NK-92 (cell line): ENCODE data around the gene FAM117A.
"Not testable (repeated sequence)": the region's sequence is repeated elsewhere in the genome, so short reads cannot be mapped to it uniquely, and the experiment has no call there.

Experiments used
- DNase-seq: peaks from one replicate; lab custom pipeline; 2025; ENCODE audit not compliant: unreplicated experiment; lab: John Stamatoyannopoulos, UW

The FAM117A gene

GRCh38 chr17:49741009-49741691 lies 22.8 kb downstream of the FAM117A start:
- DNase-seq, result no peak

GRCh38 chr17:49739641-49740271 lies 24.2 kb downstream of the FAM117A start:
- DNase-seq, result peak; percentile 85

- no peak for DNase-seq
These were observed 25.3 kb downstream of the FAM117A start for GRCh38 chr17:49738456-49739163.

- no peak for DNase-seq
These were observed 29.1 kb downstream of the FAM117A start for GRCh38 chr17:49734515-49735490.

GRCh38 chr17:49731435-49731831 lies 32.5 kb downstream of the FAM117A start:
- no peak for DNase-seq

- DNase-seq, result no peak
These were observed 33.0 kb downstream of the FAM117A start for GRCh38 chr17:49730785-49731434.

GRCh38 chr17:49730078-49730784 lies 33.7 kb downstream of the FAM117A start:
- DNase-seq, result no peak

- DNase-seq, result no peak
These were observed 34.9 kb downstream of the FAM117A start for GRCh38 chr17:49729069-49729468.

GRCh38 chr17:49728425-49728824 lies 35.5 kb downstream of the FAM117A start:
- DNase-seq, result no peak

- DNase-seq, result no peak
These were observed 36.6 kb downstream of the FAM117A start for GRCh38 chr17:49727380-49727779.

GRCh38 chr17:49725452-49726130 lies 38.3 kb downstream of the FAM117A start:
- DNase-seq, result no peak

- DNase-seq, result not testable (repeated sequence)
These were observed 39.4 kb downstream of the FAM117A start for GRCh38 chr17:49724552-49724951.

- DNase-seq, result no peak
These were observed 40.5 kb downstream of the FAM117A start for GRCh38 chr17:49723423-49723822.

GRCh38 chr17:49722066-49722465 lies 41.9 kb downstream of the FAM117A start:
- DNase-seq, result no peak

GRCh38 chr17:49717371-49717861 lies 46.5 kb downstream of the FAM117A start:
- no peak for DNase-seq

GRCh38 chr17:49716668-49717364 lies 47.1 kb downstream of the FAM117A start:
- DNase-seq, result no peak

GRCh38 chr17:49715717-49716279 lies 48.1 kb downstream of the FAM117A start:
- no peak for DNase-seq

GRCh38 chr17:49715216-49715615 lies 48.7 kb downstream of the FAM117A start:
- DNase-seq, result no peak
